Measurements from ENCODE around the gene TSPAN11.

The TSPAN11 gene

GRCh38 chr12:31001581-31002360 is 75.2 kb downstream of the TSPAN11 start:
- TF ChIP-seq CTCF (IDR thresholded peaks at IDR 0.05; ENCODE audit: insufficient read depth, low read depth, low read length, missing control alignments): no peak
- no peak overlapping the region for H3K4me3 ChIP-seq (ENCODE audit: low read length)
- DNase-seq (ENCODE audit: low read depth): no peak

- no peak overlapping the region for H3K4me3 ChIP-seq (ENCODE audit: low read length)
- no peak for DNase-seq (ENCODE audit: low read depth)
- no peak for TF ChIP-seq CTCF (IDR thresholded peaks at IDR 0.05; ENCODE audit: insufficient read depth, low read depth, low read length, missing control alignments)
Measured at GRCh38 chr12:31002361-31002725, 75.8 kb downstream of the TSPAN11 start.

- no peak for TF ChIP-seq CTCF (IDR thresholded peaks at IDR 0.05; ENCODE audit: insufficient read depth, low read depth, low read length, missing control alignments)
- no peak overlapping the region for H3K4me3 ChIP-seq (ENCODE audit: low read length)
- no peak for DNase-seq (ENCODE audit: low read depth)
Measured at GRCh38 chr12:31002999-31003398, 76.5 kb downstream of the TSPAN11 start.

DNA sequence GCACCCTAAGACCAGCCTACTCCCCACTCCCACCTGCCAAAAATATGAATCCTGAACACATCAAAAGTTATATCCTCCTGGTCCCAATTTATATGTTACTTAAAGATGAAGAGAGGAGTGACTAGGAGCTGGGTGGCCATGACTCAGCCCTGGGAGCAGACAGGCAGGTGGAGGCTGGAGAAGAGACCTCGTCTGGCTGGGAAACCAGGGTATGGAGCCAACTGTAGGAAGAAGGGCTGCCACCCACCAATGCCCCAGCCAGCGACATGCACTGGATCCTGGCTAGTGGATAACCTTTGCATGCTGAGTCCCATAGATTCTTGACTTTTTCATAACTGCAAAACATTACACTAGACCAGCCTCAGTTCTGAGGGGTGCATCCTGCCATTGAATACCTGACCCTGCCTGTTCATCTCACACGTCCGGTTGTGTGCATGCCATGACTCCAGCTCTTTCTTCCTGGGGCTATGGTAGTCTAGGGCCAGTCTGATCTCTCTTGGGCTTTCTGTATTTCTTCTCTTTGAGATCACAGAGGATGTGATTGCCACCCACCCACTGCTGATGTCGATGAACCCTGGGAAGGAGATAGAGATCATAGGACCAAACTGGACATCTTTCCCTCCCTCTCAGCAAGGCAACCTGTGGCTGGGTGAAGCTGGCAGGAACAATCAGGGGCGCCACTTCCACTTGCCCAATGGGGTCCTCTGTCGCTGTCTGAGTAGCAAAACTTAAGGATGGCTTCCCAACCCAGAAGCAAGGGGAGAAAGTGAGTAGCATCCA is 77.5 kb downstream of the TSPAN11 start:
- no peak overlapping the region for H3K4me3 ChIP-seq (ENCODE audit: low read length)
- TF ChIP-seq CTCF (IDR thresholded peaks at IDR 0.05; ENCODE audit: insufficient read depth, low read depth, low read length, missing control alignments): no peak
- no peak for DNase-seq (ENCODE audit: low read depth)

DNA sequence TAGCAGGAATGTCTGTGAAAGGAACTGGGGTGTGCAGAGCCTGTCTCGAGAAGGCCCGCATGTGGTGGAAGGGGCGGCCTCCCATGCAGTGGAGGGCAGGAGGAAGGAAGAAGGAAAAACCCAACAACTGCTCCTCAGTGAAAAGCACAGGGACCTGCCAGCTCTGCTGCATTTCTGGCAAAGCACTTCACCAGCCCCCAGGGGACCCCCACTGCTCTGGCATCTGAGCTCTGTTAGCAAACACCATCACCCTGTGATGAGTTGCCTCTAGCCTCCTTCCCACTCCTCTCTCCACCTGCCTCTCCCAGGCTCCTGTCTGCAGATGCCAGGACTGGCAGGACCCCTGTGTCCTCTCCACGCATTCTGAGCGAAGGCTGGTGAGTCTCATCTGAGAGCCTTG is 78.1 kb downstream of the TSPAN11 start:
- DNase-seq (ENCODE audit: low read depth): no peak
- no peak for TF ChIP-seq CTCF (IDR thresholded peaks at IDR 0.05; ENCODE audit: insufficient read depth, low read depth, low read length, missing control alignments)
- no peak overlapping the region for H3K4me3 ChIP-seq (ENCODE audit: low read length)

DNA sequence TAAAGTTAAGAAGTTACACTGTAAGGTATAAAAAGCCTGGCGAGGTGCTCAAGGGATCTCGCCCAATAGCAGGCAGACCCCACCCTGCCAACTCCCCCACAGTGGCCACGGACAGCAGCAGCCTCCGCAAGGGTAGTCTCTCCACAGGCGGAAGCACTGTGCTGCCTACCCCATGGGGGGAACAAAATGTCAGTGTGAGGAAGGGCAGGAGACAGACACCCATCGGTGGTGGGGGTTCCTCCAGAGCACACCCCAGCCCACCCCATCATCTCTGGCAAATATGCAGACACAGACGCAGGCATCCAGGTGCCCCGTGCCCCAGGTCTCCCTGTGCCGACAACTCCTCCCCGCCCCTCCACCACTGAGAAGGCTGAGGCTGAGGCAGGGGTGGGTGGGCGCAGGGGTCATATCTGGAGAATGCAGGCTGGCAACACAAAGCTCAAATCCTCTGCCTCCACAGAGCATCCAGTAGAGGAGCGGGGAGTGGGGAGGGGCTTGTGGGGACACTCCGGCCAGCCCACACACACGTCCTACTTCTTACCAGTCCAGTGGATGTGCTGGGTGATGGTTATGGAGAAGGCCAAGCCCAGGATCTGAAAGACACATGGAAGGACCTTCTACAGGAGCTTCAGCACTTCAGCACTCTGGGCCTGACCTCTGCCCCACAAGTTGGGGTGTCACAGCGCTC is 78.9 kb downstream of the TSPAN11 start:
- no peak for TF ChIP-seq CTCF (IDR thresholded peaks at IDR 0.05; ENCODE audit: insufficient read depth, low read depth, low read length, missing control alignments)
- no peak overlapping the region for H3K4me3 ChIP-seq (ENCODE audit: low read length)
- no peak for DNase-seq (ENCODE audit: low read depth)
